Left ventricle myocardium inferior (tissue), 1 donor: Measurements from ENCODE around the gene SUGCT. TPM values are rescaled to one million over a fixed set of nuclear protein-coding genes. Genes with fewer than 3 reads are reported as not detected.
A peak's percentile ranks its signal among the peaks of the same experiment; 100 is the strongest.

ENCODE experiments used
- DNase-seq: peaks from one replicate; pipeline ENCODE4 v3.0.0-alpha.2; 2020
- H3K27ac ChIP-seq: fragments of 200-600 bp; replicated peaks from 2 replicates; pipeline ENCODE4 v1.8.0; 2021
- H3K27me3 ChIP-seq: fragments of 200-600 bp; 2 replicates; pipeline ENCODE4 v1.8.0; 2021; ENCODE audit warnings: low read depth
- H3K36me3 ChIP-seq: fragments of 200-600 bp; 2 replicates; pipeline ENCODE4 v1.8.0; 2021
- H3K4me1 ChIP-seq: fragments of 200-600 bp; 2 replicates; pipeline ENCODE4 v1.8.0; 2021
- H3K4me3 ChIP-seq: fragments of 200-600 bp; 2 replicates; pipeline ENCODE4 v1.8.0; 2021; ENCODE audit warnings: mild to moderate bottlenecking, moderate library complexity
- H3K9me3 ChIP-seq: fragments of 200-600 bp; replicated peaks from 2 replicates; pipeline ENCODE4 v1.8.0; 2021
- CTCF ChIP-seq: fragments of 200-600 bp; IDR thresholded peaks from 2 replicates; pipeline ENCODE4 v1.8.0; 2021; ENCODE audit warnings: antibody characterized with exemption, mild to moderate bottlenecking, borderline replicate concordance
- intact Hi-C: fragments of 100-400 bp; cut with micrococcal nuclease; formaldehyde crosslinking; loops from one replicate; pipeline ENCODE4 v1.11.0; 2022
- total RNA-seq: library from RNA; stranded (reverse); fragmentation: NEBNext Ultra II Directional; extraction: Animal tissue kit (Norgen Biotek cat#: 25700); gene quantifications from one replicate; pipeline ENCODE4 v1.2.1, GENCODE V29; 2021
- donor health status: DM: no; HTN: yes; CAD: no; lungs with severe emphysema.

The SUGCT gene
- total RNA-seq, 1 donor from 2014 or later, result 5.0 TPM

DNA sequence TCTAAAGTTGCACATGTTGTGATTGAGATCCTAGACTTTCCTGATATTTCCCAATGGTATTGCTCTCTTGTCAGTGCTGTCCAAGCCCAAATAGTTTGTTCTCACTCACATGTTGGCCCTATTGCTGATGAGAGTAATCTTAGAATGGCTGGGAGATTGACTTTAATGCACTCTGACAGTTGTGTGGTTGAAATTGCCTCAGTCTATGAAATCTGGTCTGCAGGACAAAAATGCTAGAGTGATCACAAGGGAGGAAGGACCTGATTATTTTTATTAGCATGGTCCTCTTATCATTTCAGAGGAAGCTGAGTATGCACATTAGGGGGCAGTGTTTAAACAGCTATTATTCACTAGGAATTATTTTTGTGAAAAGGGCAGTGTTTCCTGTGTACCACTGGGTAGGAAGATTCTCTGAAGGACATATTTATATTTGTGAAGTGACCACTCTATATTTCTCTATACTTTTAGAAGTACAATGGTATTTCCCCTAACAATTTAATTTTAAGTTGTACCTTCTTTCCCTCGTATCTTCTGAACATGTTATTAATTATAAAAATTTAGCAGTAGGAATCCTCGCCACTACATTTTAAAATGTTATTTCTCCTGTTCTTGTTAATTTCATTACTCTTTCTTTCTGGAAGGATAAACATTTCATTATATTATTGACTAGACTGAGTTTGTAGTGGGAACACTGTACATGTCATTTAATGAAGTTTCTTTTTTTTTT, 64.4 kb downstream of the SUGCT start:
- peaks cover 4% of the 10 kb centered on the region for H3K4me1 ChIP-seq
- no peaks in the 10 kb centered on the region for H3K36me3 ChIP-seq
- peak; percentile 41 for TF ChIP-seq CTCF
- H3K9me3 ChIP-seq, result no peaks in the 10 kb centered on the region
- H3K27me3 ChIP-seq, result no peaks in the 10 kb centered on the region
- no peak for DNase-seq
- no peak overlapping the region for H3K27ac ChIP-seq
- intact Hi-C loops, result no loop called here
- H3K4me3 ChIP-seq, result no peak overlapping the region

DNA sequence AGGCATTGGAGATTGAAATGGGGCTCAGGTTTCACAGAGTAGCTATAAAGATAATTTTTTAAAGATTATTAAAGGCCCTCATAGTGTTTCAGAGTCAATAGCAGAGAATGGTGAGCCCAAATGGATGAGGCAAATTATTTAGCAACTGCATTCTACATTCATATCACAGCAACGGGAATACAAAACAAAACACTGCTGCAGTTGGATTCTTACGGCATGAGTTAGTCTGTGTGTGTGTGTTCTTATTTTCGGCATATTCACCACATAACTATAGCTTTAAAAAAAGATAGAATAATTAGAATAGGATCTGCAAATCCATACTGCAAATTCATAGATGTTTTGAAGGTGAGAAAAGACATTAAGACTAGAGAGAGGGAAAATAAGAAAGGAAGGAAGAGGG, 66.0 kb downstream of the SUGCT start:
- intact Hi-C loops, result no loop called here
- no peak overlapping the region for H3K27ac ChIP-seq
- TF ChIP-seq CTCF, result no peak
- H3K9me3 ChIP-seq, result no peaks in the 10 kb centered on the region
- DNase-seq, result no peak
- no peaks in the 10 kb centered on the region for H3K36me3 ChIP-seq
- peaks cover 4% of the 10 kb centered on the region for H3K4me1 ChIP-seq
- H3K27me3 ChIP-seq, result no peaks in the 10 kb centered on the region
- no peak overlapping the region for H3K4me3 ChIP-seq

- no peak overlapping the region for H3K4me3 ChIP-seq
- H3K36me3 ChIP-seq, result no peaks in the 10 kb centered on the region
- no peak for DNase-seq
- H3K27ac ChIP-seq, result no peak overlapping the region
- H3K4me1 ChIP-seq, result peaks cover 4% of the 10 kb centered on the region
- no peaks in the 10 kb centered on the region for H3K27me3 ChIP-seq
- no peak for TF ChIP-seq CTCF
- intact Hi-C loops, result no loop called here
- no peaks in the 10 kb centered on the region for H3K9me3 ChIP-seq
Observed at GRCh38 chr7:40202851-40203250, 68.0 kb downstream of the SUGCT start.

- intact Hi-C loops, result no loop called here
- H3K4me3 ChIP-seq, result no peak overlapping the region
- no peaks in the 10 kb centered on the region for H3K27me3 ChIP-seq
- peaks cover 4% of the 10 kb centered on the region for H3K4me1 ChIP-seq
- no peaks in the 10 kb centered on the region for H3K36me3 ChIP-seq
- no peak overlapping the region for H3K27ac ChIP-seq
- H3K9me3 ChIP-seq, result no peaks in the 10 kb centered on the region
- TF ChIP-seq CTCF, result no peak
- no peak for DNase-seq
Observed at GRCh38 chr7:40204581-40204980, 69.8 kb downstream of the SUGCT start.

- no peaks in the 10 kb centered on the region for H3K36me3 ChIP-seq
- no peak overlapping the region for H3K27ac ChIP-seq
- H3K4me3 ChIP-seq, result no peak overlapping the region
- intact Hi-C loops, result no loop called here
- no peaks in the 10 kb centered on the region for H3K27me3 ChIP-seq
- peaks cover 4% of the 10 kb centered on the region for H3K4me1 ChIP-seq
- no peak for TF ChIP-seq CTCF
- no peak for DNase-seq
- no peaks in the 10 kb centered on the region for H3K9me3 ChIP-seq
Observed at GRCh38 chr7:40205992-40206391, 71.2 kb downstream of the SUGCT start.
